ENCODE data around the gene GARIN5B.
"Not testable (repeated sequence)": the region's sequence is repeated elsewhere in the genome, so short reads cannot be mapped to it uniquely, and the experiment has no call there.

Gene GARIN5B

GRCh38 chr19:55346725-55347441, 16.2 kb downstream of the GARIN5B start:
- DNase-seq: no peak

GRCh38 chr19:55345818-55346724, 17.0 kb downstream of the GARIN5B start:
- no peak for DNase-seq

- no peak for DNase-seq
Measured at GRCh38 chr19:55345101-55345817, 17.8 kb downstream of the GARIN5B start.

- no peak for DNase-seq
Measured at GRCh38 chr19:55344444-55344843, 18.6 kb downstream of the GARIN5B start.

- DNase-seq: no peak
Measured at GRCh38 chr19:55341595-55342531, 21.2 kb downstream of the GARIN5B start.

- peak; percentile 64 for DNase-seq
Measured at GRCh38 chr19:55341171-55341588, 21.9 kb downstream of the GARIN5B start.

- no peak for DNase-seq
Measured at GRCh38 chr19:55340784-55341147, 22.3 kb downstream of the GARIN5B start.

GRCh38 chr19:55339889-55340783, 22.9 kb downstream of the GARIN5B start:
- peak; percentile 45 for DNase-seq

- DNase-seq: peak; percentile 100
Measured at GRCh38 chr19:55339105-55339888, 23.8 kb downstream of the GARIN5B start, which contains the start of gene KMT5C. TSS of gene KMT5C (plus strand) at chr19:55339876. CDS start at chr19:55341937, 2,061 bp downstream.

GRCh38 chr19:55336101-55336500, 27.0 kb downstream of the GARIN5B start:
- no peak for DNase-seq

GRCh38 chr19:55333870-55334269, 29.2 kb downstream of the GARIN5B start:
- no peak for DNase-seq

- not testable (repeated sequence) for DNase-seq
Measured at GRCh38 chr19:55329791-55330190, 33.3 kb downstream of the GARIN5B start.

GRCh38 chr19:55328774-55329318, 34.2 kb downstream of the GARIN5B start:
- DNase-seq: peak; percentile 31

- DNase-seq: no peak
Measured at GRCh38 chr19:55325172-55325571, 37.9 kb downstream of the GARIN5B start, which contains the start of gene TMEM150B. TSS of gene TMEM150B (minus strand) at chr19:55325341. CDS start at chr19:55321036, 4,305 bp downstream.

- no peak for DNase-seq
Measured at GRCh38 chr19:55324662-55325061, 38.4 kb downstream of the GARIN5B start.

- DNase-seq: no peak
Measured at GRCh38 chr19:55322204-55322885, 40.7 kb downstream of the GARIN5B start.

- no peak for DNase-seq
Measured at GRCh38 chr19:55321466-55322137, 41.5 kb downstream of the GARIN5B start.

- DNase-seq: no peak
Measured at GRCh38 chr19:55320844-55321419, 42.1 kb downstream of the GARIN5B start.

Measured in CD4-positive, alpha-beta T cell treated with Interleukin-21 for 1 hour (primary cell).